Measurements from ENCODE around the gene TOPAZ1. TPM values are rescaled to one million over a fixed set of nuclear protein-coding genes. Genes with fewer than 3 reads are reported as not detected.

Gene TOPAZ1
- total RNA-seq, 1 experiment from 2014 or later, result not detected

Other genes starting within 250 kb of the TOPAZ1 start
- gene TCAIM, start 96.9 kb downstream of the TOPAZ1 start, total RNA-seq (2014; rRNA removed; shearing (Covaris generic)), result 14.2 and 20.4 TPM in 2 replicates
- gene ZNF445, start 235.8 kb downstream of the TOPAZ1 start, total RNA-seq (2014; rRNA removed; shearing (Covaris generic)), result 2.6 and 4.9 TPM in 2 replicates

All from Daoy (cell line).